Limb (tissue), 2 donors: ENCODE results near the gene DENND1C.
"Not testable (repeated sequence)": the region's sequence is repeated elsewhere in the genome, so short reads cannot be mapped to it uniquely, and the experiment has no call there.

Source experiments
- DNase-seq, 2 donors: peaks; one replicate each; pipeline ENCODE4 v3.0.0-alpha.2; 2016; ENCODE audit errors: extremely low spot score in 2 of 2

DENND1C gene

GRCh38 chr19:6509118-6509971, 27.8 kb upstream of the DENND1C start:
- no peak for DNase-seq

DNA sequence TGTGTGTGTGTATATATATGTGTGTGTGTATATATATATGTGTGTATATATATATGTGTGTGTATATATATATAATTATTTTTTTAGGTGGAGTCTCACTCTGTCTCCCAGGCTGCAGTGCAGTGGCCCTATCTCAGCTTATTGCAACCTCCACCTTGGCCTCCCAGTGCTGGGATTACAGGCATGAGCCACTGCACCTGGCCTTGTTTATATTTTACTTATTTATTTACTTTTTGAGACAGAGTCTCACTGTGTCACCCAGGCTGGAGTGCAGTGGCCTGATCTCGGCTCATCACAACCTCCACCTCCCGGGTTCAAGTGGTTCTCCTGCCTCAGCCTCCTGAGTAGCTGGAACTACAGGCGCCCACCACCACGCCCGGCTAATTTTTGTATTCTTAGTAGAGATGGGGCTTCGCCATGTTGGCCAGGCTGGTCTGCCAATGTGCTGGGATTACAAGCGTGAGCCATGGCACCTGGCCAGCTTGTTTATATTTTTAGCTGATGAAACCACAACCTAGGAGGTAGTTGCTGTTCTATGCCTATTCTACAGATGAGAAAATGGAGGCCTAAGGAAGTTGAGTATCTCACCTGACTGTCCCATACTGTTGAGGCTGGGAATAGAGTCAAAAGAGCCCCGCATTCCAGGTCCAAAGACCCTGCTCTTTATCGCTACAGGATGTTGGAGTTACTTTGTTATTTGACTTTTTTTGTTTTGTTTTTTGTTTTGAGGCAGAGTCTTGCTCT, 26.6 kb upstream of the DENND1C start:
- DNase-seq, result not testable (repeated sequence)

DNA sequence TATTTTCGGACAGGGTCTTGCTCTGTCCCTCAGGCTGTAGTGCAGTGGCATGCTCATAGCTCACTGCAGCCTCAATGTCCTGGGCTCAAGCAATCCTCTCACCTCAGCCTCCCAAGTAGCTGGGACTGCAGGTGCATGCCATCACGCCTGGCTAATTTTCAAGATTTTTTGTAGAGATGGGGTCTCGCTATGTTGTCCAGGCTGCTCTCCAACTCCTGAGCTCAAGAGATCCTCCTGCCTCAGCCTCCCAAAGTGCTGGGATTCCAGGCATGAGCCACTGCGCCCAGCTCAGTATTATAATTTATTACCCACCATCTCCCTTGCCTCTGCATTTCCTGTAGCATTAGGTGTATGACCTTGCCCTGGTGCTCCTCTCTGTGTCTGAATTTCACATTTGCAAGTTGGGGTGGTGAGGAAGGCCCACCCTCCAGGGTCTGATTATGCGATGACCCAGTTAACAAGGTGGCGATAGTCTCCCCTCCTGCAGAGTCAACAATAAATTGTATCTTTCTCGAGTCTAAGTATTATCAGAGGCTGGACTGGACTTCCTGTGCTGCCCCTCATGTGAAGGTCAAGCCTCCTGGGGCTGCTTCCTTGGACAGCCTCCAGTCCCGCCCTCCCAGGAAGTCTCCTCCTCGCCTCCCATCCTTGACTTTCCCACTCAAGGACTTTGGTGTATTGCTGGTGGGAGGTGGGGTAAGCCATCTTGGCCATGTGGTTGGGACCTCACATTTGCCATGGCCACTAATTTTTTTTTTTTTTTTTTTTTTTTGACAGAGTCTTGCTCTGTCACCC, 22.0 kb upstream of the DENND1C start:
- DNase-seq, result no peak

GRCh38 chr19:6501740-6502648, 20.4 kb upstream of the DENND1C start, which contains the start of gene TUBB4A:
Gene TUBB4A, minus strand, starts transcription at chr19:6502309. Its CDS starts 97 bp downstream, at chr19:6502212.
- DNase-seq, result peak in 1 of 2 donors; percentile 67

- no peak for DNase-seq
Measured at GRCh38 chr19:6500837-6501739, 19.5 kb upstream of the DENND1C start.

DNA sequence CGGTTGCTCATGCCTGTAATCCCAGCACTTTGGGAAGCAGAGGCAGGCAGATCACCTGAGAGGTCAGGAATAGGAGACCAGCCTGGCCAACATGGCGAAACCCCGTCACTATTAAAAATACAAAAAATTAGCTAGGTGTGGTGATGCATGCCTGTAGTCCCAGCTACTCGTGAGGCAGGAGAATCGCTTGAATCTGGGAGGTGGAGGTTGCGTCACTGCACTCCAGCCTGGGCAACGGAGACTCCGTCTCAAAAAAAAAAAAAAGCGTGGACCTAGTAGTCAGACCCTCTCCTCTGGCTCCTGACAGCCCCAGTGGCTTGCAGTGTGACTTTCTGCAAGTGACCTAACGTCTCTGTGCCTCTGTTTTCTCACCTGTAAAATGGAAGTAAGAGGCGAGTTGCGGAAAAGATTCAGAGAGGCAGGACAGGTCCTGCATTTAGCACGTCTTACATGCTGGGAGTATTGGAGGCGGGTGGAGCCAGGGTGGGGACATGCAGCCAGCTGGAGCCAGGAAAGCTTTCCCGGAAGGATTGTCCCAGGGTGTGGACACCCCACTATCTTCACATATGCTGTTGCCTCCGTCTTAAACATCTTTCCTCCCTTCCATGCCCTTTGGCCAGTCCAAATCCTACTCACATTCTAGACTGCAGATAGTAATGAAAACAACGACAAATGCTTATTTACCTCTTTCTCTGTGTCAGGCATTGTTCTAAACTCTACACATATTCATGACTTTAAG, 17.6 kb upstream of the DENND1C start:
- no peak for DNase-seq

- DNase-seq, result no peak
Measured at GRCh38 chr19:6498294-6499036, 16.9 kb upstream of the DENND1C start.

- no peak for DNase-seq
Measured at GRCh38 chr19:6495947-6496346, 14.4 kb upstream of the DENND1C start.

DNA sequence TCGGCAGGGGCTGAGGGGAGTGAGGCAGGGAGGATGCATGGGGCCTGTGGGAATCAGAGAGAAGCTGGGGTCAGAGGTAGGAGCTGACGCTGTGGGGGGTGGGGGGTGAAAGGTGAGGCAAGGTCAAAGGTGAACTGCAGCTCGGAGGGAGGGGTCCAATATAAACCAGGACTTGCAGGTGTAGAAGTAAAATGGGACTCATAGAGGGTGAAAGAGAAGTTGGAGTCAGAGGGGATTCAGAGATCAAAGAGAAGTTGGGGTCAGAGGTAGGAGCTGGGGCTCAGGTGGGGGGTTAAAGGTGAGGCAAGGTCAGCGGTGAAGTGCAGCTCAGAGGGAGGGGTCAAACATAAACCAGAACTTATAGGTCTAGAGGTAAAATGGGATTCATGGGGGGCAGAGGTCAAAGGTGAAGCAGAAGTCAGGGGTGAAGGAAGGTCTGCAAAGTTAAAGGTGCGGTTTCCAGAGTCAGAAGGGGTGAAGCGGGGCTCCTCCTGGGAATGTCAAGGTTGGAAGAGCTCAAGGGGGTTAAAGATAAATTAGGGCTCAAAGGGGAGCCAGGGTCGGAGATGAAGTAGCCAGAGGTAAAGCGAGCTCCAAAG, 12.9 kb upstream of the DENND1C start:
- DNase-seq, result no peak

DNA sequence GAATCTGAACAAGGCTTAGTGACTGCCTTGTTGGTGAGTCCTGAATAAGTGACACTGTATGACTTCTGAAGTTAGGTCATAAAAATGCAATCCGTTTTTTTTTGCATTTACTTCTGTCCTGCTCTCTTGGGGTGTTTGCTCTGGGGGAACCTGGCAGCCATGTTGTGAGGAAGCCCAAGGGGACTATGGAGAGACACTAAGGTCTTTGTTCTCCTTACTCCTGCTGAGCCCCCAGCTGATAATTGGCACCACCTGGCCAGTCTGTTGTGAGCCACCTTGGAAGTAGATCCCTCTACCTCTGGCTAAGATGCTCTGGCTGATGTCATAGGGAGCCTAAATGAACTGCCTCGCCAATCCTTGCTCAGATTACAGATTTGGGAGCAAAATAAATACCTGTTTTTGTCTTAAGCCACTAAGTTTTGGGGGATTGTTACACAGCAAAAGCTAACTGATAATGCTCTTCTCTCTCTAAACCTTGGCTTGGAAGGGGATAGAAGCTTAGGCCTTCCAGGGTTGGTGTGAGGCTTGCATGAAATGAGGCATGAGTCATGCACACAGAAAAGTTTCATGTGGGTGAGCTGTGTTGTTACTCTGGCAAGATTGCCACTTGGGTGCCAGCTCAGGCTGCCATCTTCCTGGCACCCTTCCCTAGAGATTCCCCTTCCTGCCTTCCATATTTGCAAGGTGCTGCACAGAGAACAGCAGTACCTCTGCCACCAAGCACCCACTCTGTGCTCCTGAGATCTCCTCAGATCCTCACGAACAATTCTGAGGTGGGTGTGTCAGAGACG, 10.4 kb upstream of the DENND1C start:
- no peak for DNase-seq

DNA sequence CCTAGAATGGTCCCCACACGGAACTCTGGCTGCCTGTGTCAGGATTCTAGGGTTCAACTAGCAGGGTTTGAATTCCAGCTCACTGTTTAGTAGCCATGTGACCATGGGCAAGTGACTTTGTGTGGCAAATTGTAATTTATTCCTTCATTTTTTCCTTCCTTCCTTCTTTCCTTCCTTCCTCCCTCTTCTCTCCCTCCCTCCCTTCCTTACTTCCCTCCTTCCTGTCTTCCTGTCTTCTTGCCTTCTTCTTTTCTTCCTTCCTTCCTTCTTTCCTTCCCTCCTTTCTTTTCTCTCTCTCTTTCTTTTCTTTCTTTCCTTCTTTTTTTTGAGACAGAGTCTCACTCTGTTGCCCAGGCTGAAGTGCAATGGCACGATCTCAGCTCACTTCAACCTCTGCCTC, 8.5 kb upstream of the DENND1C start:
- DNase-seq, result no peak

- no peak for DNase-seq
Measured at GRCh38 chr19:6489278-6490061, 7.9 kb upstream of the DENND1C start.

DNA sequence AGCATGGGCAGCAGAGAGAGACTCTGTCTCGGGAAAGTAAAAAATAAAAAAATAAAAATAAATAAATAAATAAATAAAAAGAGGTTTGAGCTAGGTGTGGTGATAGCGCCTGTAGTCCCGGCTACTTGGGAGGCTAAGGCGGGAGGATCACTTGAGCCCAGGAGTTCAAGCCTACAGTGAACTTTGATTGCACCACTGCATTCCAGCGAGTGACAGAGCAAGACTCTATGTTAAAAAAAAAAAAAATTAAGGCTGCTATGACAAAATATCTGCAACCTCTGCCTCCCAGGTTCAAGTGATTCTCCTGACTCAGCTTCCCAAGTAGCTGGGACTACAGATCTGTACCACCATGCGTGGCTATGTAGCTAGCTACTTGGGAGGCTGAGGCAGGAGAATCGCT, 3.2 kb upstream of the DENND1C start:
- DNase-seq, result no peak

- DNase-seq, result no peak
Measured at GRCh38 chr19:6484230-6484629, 2.6 kb upstream of the DENND1C start.

GRCh38 chr19:6483235-6483634, 1.6 kb upstream of the DENND1C start:
- no peak for DNase-seq

DNA sequence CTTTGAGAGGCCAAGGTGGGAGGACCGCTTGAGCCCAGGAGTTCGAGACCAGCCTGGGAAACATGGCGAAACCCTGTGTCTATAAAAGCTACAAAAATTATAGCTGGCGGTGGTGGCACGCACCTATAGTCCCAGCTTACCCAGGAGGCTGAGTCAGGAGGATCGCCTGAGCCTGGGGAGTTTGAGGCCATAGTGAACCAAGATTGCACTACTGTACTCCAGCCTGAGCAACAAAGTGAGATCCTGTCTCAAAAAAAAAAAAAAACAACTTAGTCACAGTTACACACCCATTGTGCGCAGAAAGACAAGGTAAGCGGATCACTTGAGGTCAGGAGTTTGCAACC, 728 bp upstream of the DENND1C start:
- no peak for DNase-seq
